ENCODE measurements around the gene KLF7. TPM values are rescaled to one million over a fixed set of nuclear protein-coding genes. Genes with fewer than 3 reads are reported as not detected.
A peak's percentile ranks its signal among the peaks of the same experiment; 100 is the strongest.

KLF7 gene
- polyA plus RNA-seq, 6 donors from 2014 or later = 14.2 to 25.1 (median 15.0) TPM

GRCh38 chr2:207110310-207110709, 55.4 kb downstream of the KLF7 start:
- ATAC-seq (ENCODE audit: low read depth in 2 of 2) (no peak), DNase-seq (no peak)
- peaks cover 27 to 47% (median 28%) of the 10 kb centered on the region in 3 donors for H3K4me1 Mint-ChIP-seq
- peaks cover 0 to 15% of the 10 kb centered on the region in 2 donors for H3K36me3 Mint-ChIP-seq
- peak overlapping the region in 1 of 6 donors; percentile 39 for H3K27ac Mint-ChIP-seq
- H3K9me3 Mint-ChIP-seq = no peaks in the 10 kb centered on the region
- H3K4me3 Mint-ChIP-seq = peak overlapping the region in 1 of 8 donors; percentile 44
- no peaks in the 10 kb centered on the region for H3K27me3 Mint-ChIP-seq

GRCh38 chr2:207109768-207110167, 56.0 kb downstream of the KLF7 start:
- peaks cover 0 to 17% of the 10 kb centered on the region in 2 donors for H3K36me3 Mint-ChIP-seq
- no peaks in the 10 kb centered on the region for H3K9me3 Mint-ChIP-seq
- no peak overlapping the region for H3K4me3 Mint-ChIP-seq
- DNase-seq (no peak), ATAC-seq (ENCODE audit: low read depth in 2 of 2) (no peak)
- H3K4me1 Mint-ChIP-seq = peaks cover 27 to 47% (median 28%) of the 10 kb centered on the region in 3 donors
- no peaks in the 10 kb centered on the region for H3K27me3 Mint-ChIP-seq
- H3K27ac Mint-ChIP-seq = no peak overlapping the region

GRCh38 chr2:207108440-207108839, 57.3 kb downstream of the KLF7 start:
- no peak for ATAC-seq (ENCODE audit: low read depth in 2 of 2)
- H3K4me1 Mint-ChIP-seq = peaks cover 27 to 43% (median 28%) of the 10 kb centered on the region in 3 donors
- no peaks in the 10 kb centered on the region for H3K27me3 Mint-ChIP-seq
- H3K4me3 Mint-ChIP-seq = peak overlapping the region in 1 of 8 donors; percentile 74
- H3K27ac Mint-ChIP-seq = peak overlapping the region in 1 of 6 donors; percentile 67
- H3K9me3 Mint-ChIP-seq = no peaks in the 10 kb centered on the region
- no peak for DNase-seq
- peaks cover 0 to 16% of the 10 kb centered on the region in 2 donors for H3K36me3 Mint-ChIP-seq

- ATAC-seq (ENCODE audit: low read depth in 2 of 2) (peak; percentile 77 to 82), DNase-seq (peak; percentile 18)
- Mint-ChIP-seq H3K9me3 (no peaks in the 10 kb centered on the region), H3K36me3 (peaks cover 0 to 15% of the 10 kb centered on the region in 2 donors), H3K27me3 (no peaks in the 10 kb centered on the region), H3K27ac (peak overlapping the region in 5 of 6 donors; percentile 30 to 91 (median 67)), H3K4me3 (peak overlapping the region in 6 of 8 donors; percentile 9 to 74 (median 46)), H3K4me1 (peaks cover 24 to 36% (median 25%) of the 10 kb centered on the region in 3 donors)
Measured at GRCh38 chr2:207107551-207107950, 58.2 kb downstream of the KLF7 start.

- H3K27ac Mint-ChIP-seq = peak overlapping the region in 4 of 6 donors; percentile 14 to 91 (median 52)
- no peaks in the 10 kb centered on the region for H3K27me3 Mint-ChIP-seq
- ATAC-seq (ENCODE audit: low read depth in 2 of 2) (no peak), DNase-seq (no peak)
- peaks cover 20 to 32% (median 22%) of the 10 kb centered on the region in 3 donors for H3K4me1 Mint-ChIP-seq
- peak overlapping the region in 3 of 8 donors; percentile 44 to 74 (median 63) for H3K4me3 Mint-ChIP-seq
- peaks cover 0 to 15% of the 10 kb centered on the region in 2 donors for H3K36me3 Mint-ChIP-seq
- H3K9me3 Mint-ChIP-seq = no peaks in the 10 kb centered on the region
Measured at GRCh38 chr2:207107131-207107530, 58.6 kb downstream of the KLF7 start.

GRCh38 chr2:207103132-207103531, 62.6 kb downstream of the KLF7 start:
- Mint-ChIP-seq H3K27me3 (no peaks in the 10 kb centered on the region), H3K36me3 (peaks cover 10 to 15% of the 10 kb centered on the region in 2 donors), H3K27ac (no peak overlapping the region), H3K9me3 (no peaks in the 10 kb centered on the region), H3K4me1 (peaks cover 13 to 31% (median 22%) of the 10 kb centered on the region in 3 donors), H3K4me3 (no peak overlapping the region)
- DNase-seq (no peak), ATAC-seq (ENCODE audit: low read depth in 2 of 2) (no peak)

- Mint-ChIP-seq H3K27ac (peak overlapping the region in 2 of 6 donors; percentile 39 to 47), H3K36me3 (peaks cover 10 to 15% of the 10 kb centered on the region in 2 donors), H3K27me3 (no peaks in the 10 kb centered on the region)
Measured at GRCh38 chr2:207101984-207102383, 63.8 kb downstream of the KLF7 start.

GRCh38 chr2:207097278-207097677, 68.5 kb downstream of the KLF7 start:
- Mint-ChIP-seq H3K9me3 (peaks cover 0 to 3% (median 0%) of the 10 kb centered on the region in 7 donors), H3K27me3 (no peaks in the 10 kb centered on the region), H3K27ac (no peak overlapping the region), H3K36me3 (peaks cover 7 to 24% of the 10 kb centered on the region in 2 donors), H3K4me1 (peaks cover 4 to 35% (median 17%) of the 10 kb centered on the region in 3 donors), H3K4me3 (no peak overlapping the region)
- no peak for ATAC-seq (ENCODE audit: low read depth in 2 of 2)
- DNase-seq = no peak

More at GRCh38 chr2:207101984-207102383, 63.8 kb downstream of the KLF7 start:
- H3K4me1 Mint-ChIP-seq = peaks cover 6 to 24% (median 14%) of the 10 kb centered on the region in 3 donors
- H3K4me3 Mint-ChIP-seq = no peak overlapping the region
- H3K9me3 Mint-ChIP-seq = no peaks in the 10 kb centered on the region
- DNase-seq (no peak), ATAC-seq (ENCODE audit: low read depth in 2 of 2) (no peak)

- Mint-ChIP-seq H3K27me3 (no peaks in the 10 kb centered on the region), H3K27ac (no peak overlapping the region), H3K4me3 (no peak overlapping the region), H3K36me3 (peaks cover 13 to 24% of the 10 kb centered on the region in 2 donors), H3K9me3 (peaks cover 0 to 6% (median 4%) of the 10 kb centered on the region in 7 donors), H3K4me1 (peaks cover 16 to 39% (median 21%) of the 10 kb centered on the region in 3 donors)
- ATAC-seq (ENCODE audit: low read depth in 2 of 2) (no peak), DNase-seq (no peak)
Measured at GRCh38 chr2:207095963-207096362, 69.8 kb downstream of the KLF7 start.

- H3K27ac Mint-ChIP-seq = peak overlapping the region in 1 of 6 donors; percentile 7
- ATAC-seq (ENCODE audit: low read depth in 2 of 2) = no peak
- H3K9me3 Mint-ChIP-seq = peaks cover 0 to 6% (median 4%) of the 10 kb centered on the region in 7 donors
- H3K36me3 Mint-ChIP-seq = peaks cover 13 to 20% of the 10 kb centered on the region in 2 donors
- H3K27me3 Mint-ChIP-seq = no peaks in the 10 kb centered on the region
- H3K4me3 Mint-ChIP-seq = peak overlapping the region in 1 of 8 donors; percentile 36
- DNase-seq = no peak
- H3K4me1 Mint-ChIP-seq = peaks cover 37 to 49% (median 38%) of the 10 kb centered on the region in 3 donors
Measured at GRCh38 chr2:207093234-207093633, 72.5 kb downstream of the KLF7 start.

- peaks cover 0 to 6% (median 4%) of the 10 kb centered on the region in 7 donors for H3K9me3 Mint-ChIP-seq
- H3K27ac Mint-ChIP-seq = peak overlapping the region in 1 of 6 donors; percentile 13
- peaks cover 40 to 53% (median 41%) of the 10 kb centered on the region in 3 donors for H3K4me1 Mint-ChIP-seq
- H3K36me3 Mint-ChIP-seq = peaks cover 13 to 20% of the 10 kb centered on the region in 2 donors
- no peaks in the 10 kb centered on the region for H3K27me3 Mint-ChIP-seq
- no peak for DNase-seq
- no peak overlapping the region for H3K4me3 Mint-ChIP-seq
- no peak for ATAC-seq (ENCODE audit: low read depth in 2 of 2)
Measured at GRCh38 chr2:207092818-207093217, 72.9 kb downstream of the KLF7 start.

GRCh38 chr2:207091928-207092327, 73.8 kb downstream of the KLF7 start:
- ATAC-seq (ENCODE audit: low read depth in 2 of 2) (no peak), DNase-seq (no peak)
- Mint-ChIP-seq H3K9me3 (peaks cover 0 to 6% (median 4%) of the 10 kb centered on the region in 7 donors), H3K4me3 (no peak overlapping the region), H3K36me3 (peaks cover 16 to 25% of the 10 kb centered on the region in 2 donors), H3K27ac (peak overlapping the region in 2 of 6 donors; percentile 2 to 88), H3K27me3 (no peaks in the 10 kb centered on the region), H3K4me1 (peaks cover 36 to 48% (median 37%) of the 10 kb centered on the region in 3 donors)

- Mint-ChIP-seq H3K36me3 (peaks cover 24 to 31% of the 10 kb centered on the region in 2 donors), H3K27me3 (no peaks in the 10 kb centered on the region), H3K4me3 (no peak overlapping the region), H3K27ac (peak overlapping the region in 3 of 6 donors; percentile 24 to 71 (median 55)), H3K4me1 (peaks cover 36 to 47% (median 37%) of the 10 kb centered on the region in 3 donors), H3K9me3 (peaks cover 0 to 6% (median 4%) of the 10 kb centered on the region in 7 donors)
- DNase-seq (no peak), ATAC-seq (ENCODE audit: low read depth in 2 of 2) (no peak)
Measured at GRCh38 chr2:207091176-207091575, 74.6 kb downstream of the KLF7 start.

GRCh38 chr2:207090389-207090788, 75.4 kb downstream of the KLF7 start:
- peak; percentile 69 to 70 for ATAC-seq (ENCODE audit: low read depth in 2 of 2)
- no peak for DNase-seq
- peaks cover 30 to 31% of the 10 kb centered on the region in 2 donors for H3K36me3 Mint-ChIP-seq
- H3K4me1 Mint-ChIP-seq = peaks cover 36 to 43% (median 37%) of the 10 kb centered on the region in 3 donors
- peak overlapping the region in 5 of 6 donors; percentile 18 to 71 (median 56) for H3K27ac Mint-ChIP-seq
- H3K9me3 Mint-ChIP-seq = peaks cover 0 to 6% (median 4%) of the 10 kb centered on the region in 7 donors
- H3K4me3 Mint-ChIP-seq = peak overlapping the region in 2 of 8 donors; percentile 1 to 22
- no peaks in the 10 kb centered on the region for H3K27me3 Mint-ChIP-seq

All from naive B cell (primary cell).